HG02571 (cell line): ENCODE data around the gene ATP5PD.
A peak's percentile ranks its signal among the peaks of the same experiment; 100 is the strongest.

Experiments used
- ATAC-seq: cut with Tn5 transposase; IDR thresholded peaks from one replicate; pipeline ENCODE4 v1.9.1; 2021; ENCODE audit warnings: mild to moderate bottlenecking, moderate library complexity; ENCODE audit not compliant: unreplicated experiment

The ATP5PD gene

DNA sequence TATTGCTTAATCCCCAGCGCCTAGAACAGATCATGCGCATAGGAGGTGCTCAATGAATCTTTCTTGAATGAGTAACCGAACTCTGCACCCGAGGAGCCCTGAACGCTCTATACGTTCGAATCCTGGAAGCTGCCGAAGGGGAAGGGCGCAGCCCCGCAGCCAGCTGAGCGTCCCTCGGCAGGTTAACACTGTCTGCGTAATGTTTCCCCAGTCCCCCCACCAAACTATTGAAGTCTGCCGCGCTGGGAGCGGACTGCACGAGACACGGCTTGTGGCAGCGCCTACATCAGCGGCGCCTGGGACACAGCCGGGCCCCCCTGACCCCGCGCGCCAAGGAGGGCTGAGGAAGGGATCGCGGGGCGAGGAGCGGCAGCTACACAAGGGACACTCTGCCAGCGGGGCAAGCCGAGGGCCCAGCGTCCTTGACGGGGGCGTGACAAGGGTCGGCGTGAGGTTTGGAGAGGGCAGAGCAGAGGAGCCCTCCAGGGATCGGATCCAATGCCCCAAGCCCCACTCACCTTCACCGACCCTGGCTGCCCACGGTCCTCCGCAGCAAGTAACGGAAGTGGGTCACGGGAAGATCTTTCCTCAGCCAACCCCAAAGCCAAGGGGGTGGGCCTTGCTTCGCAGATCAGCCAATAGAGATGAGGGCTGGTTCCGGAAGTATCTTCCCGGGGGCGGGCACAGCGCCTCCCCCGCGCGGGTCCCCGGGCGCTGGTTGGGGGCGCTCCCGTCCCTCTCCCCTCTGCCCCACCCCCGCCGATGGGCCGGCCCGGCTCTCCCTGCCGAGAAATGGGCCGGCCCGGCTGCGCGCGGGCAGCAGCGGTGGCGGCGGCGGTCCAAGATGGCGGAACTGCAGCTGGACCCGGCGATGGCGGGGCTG lies at the start of gene ATP5PD, which contains the start of gene KCTD2:
TSS of gene ATP5PD (minus strand) at position 563 of the 883 bp plus-strand sequence. CDS start 4,319 bp downstream, outside the sequence.
TSS of gene KCTD2 (plus strand) at position 819 of the 883 bp plus-strand sequence. CDS start at position 845, 26 bp downstream.
- ATAC-seq: peak; percentile 96

DNA sequence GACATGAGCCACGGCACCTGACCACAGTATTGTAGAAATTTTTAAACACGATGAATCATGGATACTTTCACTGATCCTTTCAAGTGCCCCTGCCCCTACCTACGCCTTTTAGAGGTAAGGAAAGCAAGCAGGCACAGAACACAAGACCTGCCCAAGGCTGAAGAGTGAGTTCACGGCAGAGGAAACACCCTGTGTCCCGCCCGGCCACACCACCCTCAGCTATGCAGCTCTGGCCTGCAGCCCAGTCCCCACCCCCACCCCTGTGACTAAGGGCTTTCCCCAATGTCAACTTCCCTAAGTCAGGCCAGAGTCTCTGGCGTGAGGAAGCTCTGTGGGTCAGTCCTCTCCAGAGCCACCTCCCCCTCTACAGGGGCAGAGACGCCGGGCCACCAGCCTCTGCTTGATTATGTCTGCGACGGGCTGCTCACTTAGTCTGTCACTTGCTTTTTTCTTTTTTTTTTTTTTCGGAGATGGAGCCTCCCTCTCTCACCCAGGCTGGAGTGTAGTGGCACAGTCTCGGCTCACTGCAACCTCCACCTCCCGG lies 49.4 kb upstream of the ATP5PD start:
- ATAC-seq: no peak

DNA sequence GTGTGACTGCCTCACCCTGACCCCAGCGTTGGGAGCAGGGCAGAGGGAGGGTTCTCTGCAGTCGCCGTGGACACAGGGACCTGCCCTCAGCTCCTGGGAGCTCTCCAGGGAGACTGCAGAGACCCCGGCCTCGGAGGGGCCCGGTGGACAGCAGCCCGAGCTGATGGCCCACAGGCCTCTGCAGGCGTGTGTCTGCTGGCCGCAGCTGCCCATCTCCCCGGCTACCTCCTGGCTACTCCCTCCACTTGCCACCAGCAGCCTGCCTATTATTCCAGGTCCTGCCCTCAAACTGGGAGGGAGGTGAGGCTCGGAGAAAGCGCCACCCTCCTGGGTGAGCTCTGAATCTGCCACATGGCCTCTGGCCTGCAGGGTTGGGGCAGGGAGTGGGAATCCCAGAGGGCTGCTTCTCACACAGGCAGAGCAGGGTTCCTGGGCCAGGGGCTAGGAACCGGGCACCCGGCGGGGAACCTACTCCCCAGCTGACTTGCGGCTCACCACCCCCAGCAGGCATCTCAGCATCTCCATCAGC lies 48.2 kb upstream of the ATP5PD start:
- no peak for ATAC-seq

DNA sequence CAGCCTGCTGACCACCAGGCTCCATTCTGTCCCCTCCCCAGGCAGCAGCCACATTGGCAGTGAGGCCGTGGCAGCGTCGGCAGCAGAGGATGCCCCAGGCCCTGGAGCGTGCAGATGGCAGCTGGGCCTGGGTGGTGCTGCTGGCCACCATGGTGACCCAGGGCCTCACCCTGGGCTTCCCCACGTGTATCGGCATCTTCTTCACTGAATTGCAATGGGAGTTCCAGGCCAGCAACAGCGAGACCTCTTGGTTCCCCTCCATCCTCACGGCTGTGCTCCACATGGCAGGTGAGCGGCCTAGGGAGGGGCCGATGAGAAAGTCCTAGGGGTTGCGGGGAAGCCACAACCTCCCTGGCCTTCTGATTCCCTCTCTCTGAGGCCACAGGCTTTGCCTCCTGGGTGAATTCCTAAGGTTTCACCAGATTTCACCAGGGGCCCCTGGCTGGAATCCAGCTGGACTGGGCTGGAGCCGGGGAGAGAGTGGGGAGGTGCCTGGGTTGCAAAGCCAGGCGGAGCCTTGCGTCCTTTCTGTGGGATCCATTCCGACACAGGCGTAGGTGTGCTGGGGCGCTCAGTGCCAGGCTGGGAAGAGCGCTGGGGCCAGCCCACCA lies 46.9 kb upstream of the ATP5PD start:
- no peak for ATAC-seq

DNA sequence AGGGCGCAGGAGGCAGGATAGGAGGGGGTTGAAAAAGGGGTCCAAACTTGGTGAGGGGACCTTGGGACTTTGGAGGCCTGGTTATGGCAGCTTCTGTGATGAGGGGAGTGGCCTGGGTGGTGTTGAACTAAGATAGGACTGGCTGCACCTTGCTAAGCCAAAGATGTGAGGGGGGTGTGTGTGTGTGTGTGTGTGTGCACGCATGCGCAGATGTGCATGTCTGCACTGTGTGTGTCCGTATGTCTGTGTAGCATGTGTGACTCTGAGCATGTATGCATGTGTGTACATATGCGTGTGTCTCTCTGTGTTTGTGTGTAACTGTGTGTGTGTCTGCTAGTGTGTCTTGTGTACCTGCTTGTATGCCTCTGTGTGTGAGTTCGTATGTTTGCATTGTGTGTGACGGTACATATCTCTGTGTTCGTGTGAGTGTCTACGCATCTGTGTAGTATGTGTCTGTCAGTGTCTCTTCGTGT lies 45.1 kb upstream of the ATP5PD start:
- no peak for ATAC-seq

DNA sequence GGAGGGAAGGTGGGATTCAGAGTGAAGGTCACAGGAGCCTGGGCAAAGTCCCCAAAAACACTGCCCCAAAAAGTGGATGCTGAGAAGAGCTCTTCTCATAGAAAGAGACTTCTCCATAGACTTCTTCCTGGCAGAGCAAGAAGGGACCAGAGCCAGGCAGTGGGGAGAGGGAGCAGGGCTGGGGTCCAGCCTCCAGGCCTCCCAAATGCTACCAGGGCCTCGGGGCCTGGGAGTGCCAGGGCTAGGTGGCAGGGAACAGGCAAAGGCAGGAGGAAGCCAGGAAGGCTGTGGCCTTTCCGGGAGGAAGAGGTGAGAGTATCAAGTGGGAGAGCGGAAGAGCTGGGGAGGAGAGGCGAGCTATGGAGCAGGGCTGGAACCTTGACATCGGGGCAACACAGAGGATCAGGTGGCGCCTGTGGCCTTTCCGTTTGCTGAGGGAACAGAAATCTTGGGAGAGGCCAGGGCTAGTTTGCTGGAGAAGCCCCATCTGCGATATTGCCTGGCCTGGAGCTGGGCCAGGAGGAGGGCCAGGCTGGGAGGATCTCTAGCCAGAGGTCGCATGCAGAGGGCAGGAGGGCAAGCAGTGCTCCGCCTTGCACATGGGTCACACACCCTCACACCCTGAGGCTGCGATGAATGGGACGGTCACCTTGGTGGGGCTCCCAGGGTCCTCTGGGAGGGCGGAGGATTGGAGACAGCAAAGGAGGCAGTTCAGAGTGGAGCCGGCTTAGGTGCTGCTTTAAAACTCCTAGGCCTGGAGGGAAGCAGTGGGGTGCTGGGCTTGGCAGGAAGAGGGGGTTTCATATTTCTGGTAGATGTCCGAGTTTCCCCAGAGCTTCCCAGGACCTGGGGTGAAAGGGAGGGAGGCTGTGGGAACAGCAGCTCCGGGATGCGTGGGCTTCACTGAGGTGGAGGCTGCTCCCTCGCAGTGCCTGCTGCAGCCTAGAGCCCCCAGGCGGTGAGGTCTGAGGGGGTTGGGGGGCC lies 44.4 kb upstream of the ATP5PD start:
- no peak for ATAC-seq

DNA sequence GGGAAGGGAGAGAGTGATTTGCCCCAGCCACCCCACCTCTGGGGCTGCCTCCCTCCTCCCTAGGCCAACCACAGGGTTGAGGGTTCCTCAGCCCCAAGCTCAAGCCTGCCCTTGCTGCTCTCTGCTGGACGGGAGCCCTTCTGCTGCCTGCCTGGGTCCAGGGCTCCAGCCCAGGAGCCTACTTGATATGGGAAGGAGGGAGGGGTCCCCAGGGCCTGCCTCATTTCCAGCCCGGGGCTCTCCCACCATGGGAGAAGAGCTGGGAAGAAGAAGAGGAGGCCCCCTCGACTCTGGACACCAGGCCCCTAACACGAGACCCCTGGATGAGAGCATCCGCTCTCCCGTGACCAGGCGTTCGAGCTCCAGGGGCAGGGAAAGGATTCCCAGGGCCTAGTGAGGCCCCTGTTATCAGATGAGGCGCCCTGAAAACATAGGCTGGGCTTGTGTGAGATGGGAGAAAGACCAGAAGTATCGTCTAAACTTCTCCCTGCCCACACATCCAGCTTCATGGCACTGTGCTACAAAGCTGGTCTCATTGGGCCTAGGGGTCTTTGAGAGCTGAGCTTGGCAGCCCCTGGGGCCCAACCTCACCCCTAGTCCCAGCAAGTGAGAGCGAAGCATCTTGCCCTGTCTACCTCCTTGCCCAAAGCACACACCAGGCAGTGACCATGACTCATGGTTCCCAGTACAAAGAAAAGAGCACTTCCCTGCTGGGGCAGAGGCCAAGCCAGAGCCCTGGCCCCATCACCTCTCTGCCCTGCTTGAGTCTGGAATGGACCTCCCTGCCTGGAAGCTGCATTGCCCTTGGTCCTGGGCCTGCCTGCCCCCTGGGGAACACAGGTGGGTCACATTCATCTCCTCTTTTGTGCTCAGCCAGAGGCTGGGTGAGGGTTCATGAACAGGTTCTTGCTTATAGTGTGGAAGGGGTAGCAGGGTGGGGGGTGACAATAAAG lies 42.0 kb upstream of the ATP5PD start:
- ATAC-seq: no peak

DNA sequence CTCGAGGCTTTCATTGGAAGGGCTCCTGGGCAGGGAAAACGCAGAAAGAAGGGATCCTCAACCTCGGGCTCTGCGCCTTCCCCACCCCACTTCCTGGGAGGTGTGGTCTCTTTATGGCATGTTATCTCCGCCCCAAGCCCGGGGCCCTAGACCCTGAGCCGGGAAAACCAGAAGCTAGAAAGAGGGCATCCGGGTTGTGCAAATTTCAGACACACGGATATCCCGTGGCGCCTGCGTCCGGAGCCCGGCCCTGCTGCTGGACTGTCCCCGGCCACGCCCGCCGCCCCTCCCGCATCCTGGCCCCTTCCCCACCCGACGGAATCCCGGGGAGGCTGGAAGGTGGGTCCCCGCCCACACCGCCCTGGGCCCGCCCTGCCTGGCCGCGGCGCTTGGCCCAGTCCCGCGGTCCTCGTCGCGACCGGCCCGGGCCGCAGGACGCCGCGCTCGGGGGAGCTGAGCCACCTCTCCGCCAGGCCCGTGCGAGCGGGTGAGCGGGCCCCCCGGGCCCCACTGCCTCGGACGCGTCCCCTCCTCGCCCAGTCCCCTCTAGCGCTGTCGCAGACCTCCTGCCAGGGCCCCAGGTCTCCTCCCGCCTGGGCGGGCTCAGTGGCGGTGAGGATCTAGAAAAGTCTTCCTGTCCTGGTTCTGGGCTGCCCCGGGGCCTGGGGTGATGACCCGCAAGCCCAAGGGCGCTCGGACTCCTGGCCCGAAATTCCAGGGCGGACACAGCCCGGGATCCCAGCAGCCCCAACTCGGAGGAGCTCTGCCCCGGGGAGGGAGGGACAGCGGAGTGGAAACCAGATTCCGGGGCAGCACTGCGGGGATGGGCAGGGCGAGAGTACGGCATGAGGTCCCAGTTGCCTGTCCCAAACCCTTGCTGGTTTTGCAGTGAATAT lies 41.0 kb upstream of the ATP5PD start, which contains the start of gene SLC16A5:
TSS of gene SLC16A5 (plus strand) at position 397 of the 896 bp plus-strand sequence. CDS start 5,683 bp downstream, outside the sequence.
- ATAC-seq: no peak

DNA sequence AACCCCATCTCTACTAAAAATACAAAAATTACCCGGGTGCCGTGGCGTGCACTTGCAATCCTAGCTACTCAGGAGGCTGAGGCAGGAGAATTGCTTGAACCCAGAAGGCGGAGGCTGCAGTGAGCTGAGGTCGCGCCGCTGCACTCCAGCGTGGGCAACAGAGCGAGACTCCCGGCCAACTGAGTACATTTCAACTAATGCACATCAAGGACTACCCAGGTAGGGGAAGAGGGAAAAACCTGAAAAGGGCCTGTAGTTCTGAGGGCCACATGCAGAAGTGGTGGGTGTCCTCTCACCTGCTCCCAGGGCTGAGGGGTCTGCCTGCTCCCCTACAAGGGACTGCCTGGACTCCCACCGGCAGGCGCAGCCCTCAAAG lies 40.4 kb upstream of the ATP5PD start:
- ATAC-seq: no peak

DNA sequence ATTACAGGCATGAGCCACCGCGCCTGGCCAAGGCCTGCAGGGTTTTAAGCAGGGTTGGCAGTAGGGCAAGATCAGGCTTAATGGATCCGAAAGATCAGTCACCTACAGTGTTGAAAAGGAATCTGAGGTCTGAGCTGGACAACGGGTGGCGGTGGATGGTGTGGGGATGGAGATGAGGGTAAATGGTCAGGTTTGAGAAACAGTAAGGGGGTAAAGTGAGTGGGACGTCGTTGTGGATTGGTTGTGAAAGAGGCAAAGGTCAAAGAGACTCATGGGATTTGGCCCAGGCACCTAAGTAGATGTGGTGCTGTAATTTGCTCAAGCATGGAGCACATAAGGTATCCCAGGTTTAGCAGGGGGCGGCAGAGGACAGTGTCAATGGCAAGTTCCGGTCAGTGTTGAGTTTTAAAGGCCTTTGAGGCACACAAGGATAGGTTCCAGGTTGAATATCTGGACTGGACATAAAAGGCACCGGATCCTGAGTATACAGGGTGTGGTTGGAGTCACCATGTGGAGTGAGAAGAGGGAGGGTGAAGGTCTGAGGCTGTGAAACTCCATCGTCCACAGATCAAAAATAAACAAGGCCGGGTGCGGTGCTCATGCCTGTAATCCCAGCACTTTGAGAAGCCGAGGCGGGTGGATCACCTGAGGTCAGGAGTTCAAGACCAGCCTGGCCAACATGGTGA lies 39.9 kb upstream of the ATP5PD start:
- no peak for ATAC-seq

DNA sequence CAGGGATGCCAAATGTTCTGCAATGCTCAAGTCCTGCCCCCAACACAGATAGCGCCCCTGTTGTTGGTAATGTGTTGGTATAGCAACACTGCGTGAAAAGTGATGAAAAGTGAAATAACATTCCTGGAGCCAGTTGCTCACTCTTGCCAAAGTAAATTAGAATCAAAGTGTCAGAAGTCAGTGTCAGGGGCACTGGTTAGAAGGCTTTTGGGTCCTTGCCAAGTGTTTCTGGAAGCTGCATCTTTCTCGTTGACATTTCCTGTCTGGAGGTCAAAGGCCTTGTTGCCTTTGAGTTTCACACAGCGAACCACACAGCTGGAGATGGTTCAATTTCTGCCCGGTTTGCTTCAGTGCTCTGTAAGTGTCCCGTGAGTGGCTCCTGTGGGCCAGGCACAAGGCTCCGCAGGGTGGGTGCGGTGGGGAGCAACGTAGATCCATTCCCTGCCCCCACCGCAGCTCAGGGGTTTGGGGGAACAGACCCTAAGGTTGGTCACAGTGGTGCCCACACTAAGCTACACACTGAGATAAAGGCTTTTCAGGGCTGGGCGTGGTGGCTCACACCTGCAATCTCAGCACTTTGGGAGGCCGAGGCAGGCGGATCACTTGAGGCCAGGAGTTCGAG lies 37.4 kb upstream of the ATP5PD start:
- ATAC-seq: no peak

DNA sequence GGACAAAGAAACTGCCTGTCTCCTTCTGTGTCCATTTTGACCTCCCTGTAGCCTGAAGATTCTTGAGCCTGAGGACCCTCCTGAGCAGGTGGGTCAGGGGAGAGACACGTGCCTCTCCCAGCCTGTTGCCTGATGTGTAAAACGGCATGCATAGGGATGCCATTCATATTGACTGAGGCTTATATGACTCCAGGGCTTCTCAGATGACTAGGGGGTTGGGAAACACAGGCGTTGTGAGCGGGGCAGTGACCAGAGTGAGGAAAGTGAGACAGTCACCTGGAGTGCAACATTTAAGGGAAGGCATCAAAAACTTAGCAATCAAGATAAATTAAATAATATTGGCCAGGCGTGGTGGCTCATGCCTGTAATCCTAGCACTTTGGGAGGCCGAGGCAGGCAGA lies 35.9 kb upstream of the ATP5PD start:
- no peak for ATAC-seq

DNA sequence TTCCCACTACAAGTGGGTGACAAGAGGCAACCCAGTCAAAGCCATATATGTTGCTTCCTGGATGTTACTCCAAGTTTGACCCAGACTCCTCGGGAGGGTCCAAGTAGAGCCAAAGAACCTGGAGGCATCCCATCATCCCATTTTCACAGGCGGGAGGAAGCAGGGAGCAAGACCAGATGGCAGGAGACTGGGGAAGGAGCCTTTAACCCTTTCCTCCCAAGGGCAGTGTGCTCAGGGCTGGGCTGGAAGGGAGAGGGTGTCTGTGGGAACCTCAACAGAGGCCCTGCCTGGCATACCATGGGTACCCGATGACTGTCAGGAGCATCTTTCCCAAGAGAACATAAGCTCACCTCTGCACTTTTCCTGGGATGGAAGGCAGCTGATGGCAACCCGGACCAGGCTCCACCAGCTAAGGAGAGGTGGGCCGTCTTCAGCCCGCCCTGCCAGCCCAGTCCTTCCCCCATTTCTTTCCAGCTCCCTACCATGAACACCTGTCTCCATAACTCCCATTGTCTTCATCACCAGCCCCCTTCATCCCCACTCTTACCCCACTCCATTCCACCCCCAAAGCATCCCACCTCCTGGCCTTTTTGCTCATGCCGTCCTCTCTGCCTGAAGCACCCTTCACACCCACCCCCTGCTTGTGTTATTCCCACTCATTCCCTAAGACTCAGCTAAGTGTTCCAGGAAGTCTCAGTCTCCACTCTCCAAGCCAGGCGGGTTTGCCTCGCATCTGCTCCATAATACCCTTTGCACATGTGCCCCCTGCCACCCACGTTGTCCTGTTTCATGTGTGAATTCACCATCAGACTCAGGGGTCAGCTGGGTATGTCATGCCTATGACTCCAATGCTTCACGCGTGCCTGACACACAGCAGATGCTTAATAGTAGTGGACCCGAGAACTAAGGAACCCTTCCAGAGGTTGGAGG lies 35.1 kb upstream of the ATP5PD start:
- ATAC-seq: no peak

DNA sequence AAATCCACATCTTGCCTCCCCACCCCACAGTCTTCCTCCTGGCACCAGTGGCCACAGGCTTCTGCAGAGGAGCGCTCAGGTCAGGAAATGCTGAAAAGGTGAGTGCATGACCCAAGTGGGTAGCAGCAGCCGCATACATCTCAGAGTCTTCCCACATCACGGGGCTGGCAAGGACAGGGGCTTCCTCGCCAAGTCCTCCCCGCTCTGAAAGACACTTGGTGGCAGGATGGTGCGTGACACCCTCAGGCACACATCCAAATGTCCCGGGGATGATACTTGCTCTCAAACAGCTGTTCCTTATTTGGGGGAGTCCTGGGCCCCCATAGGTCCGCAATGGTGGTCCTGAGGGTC lies 32.2 kb upstream of the ATP5PD start:
- ATAC-seq: no peak

DNA sequence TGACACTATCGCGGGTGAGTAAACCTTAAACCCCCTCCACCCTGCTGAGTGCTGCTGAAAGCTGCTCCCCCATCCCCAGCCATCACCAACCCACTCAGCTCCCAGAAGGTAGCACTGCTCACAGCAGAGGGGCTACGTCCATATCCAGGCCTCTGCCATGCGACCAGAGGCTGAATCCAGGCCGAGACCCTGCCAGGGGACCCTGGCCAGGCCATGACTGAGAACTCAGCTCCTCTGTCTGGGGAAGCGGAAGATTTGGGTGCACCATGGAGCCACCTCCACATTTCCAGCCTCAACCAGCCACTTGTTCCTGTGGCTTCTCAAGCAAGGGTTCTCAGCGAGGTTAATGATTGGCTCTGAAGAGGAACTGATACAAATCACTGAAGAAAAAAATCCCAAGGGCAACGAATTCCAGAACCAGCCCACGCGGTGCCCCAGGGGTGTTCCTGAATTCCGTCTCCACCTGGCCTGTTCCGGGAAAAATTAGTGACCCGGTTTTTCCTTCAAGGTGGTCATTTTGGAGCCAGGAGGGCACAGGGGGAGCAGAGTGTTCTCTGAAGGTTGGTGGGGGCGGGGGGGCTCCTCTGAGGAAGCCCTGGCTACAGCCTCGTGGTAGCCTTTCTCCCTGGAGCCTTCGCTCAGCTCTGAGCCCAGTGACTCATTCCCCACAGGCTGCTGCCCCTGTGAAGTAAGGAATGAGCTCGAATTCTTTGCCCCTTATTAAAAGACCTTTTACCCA lies 31.7 kb upstream of the ATP5PD start:
- ATAC-seq: no peak
